Nephron (organoid): ENCODE results near the gene ASB14.
"Not testable (repeated sequence)": the region's sequence is repeated elsewhere in the genome, so short reads cannot be mapped to it uniquely, and the experiment has no call there.

Experiments
- H3K27ac Mint-ChIP-seq, 3 experiments: 2 replicates each; pipeline ENCODE4 v1.8.0; 2020; ENCODE audit warnings: mixed read lengths in 3 of 3, mild to moderate bottlenecking in 2 of 3, moderate library complexity in 1 of 3
- H3K27me3 Mint-ChIP-seq: 2 replicates; pipeline ENCODE4 v1.8.0; 2021; ENCODE audit warnings: low read depth, mild to moderate bottlenecking, moderate library complexity, mixed read lengths
- H3K36me3 Mint-ChIP-seq: 2 replicates; pipeline ENCODE4 v1.8.0; 2020; ENCODE audit warnings: low read depth, mixed read lengths
- H3K4me1 Mint-ChIP-seq: 2 replicates; pipeline ENCODE4 v1.8.0; 2020; ENCODE audit warnings: mixed read lengths
- H3K4me3 Mint-ChIP-seq, 3 experiments: 2 replicates each; pipeline ENCODE4 v1.8.0; 2020; ENCODE audit warnings: mild to moderate bottlenecking in 3 of 3, mixed read lengths in 3 of 3, moderate library complexity in 2 of 3
- H3K9me3 Mint-ChIP-seq: 2 replicates; pipeline ENCODE4 v1.8.0; 2020; ENCODE audit warnings: mixed read lengths
- TF ChIP-seq, protein P1 (sequence below), 3 experiments: fragments of 200-600 bp; sonication (generic); IDR thresholded peaks; one replicate each; pipeline ENCODE4 v1.5.0; 2021; ENCODE audit warnings: antibody characterized with exemption in 3 of 3; ENCODE audit not compliant: unreplicated experiment in 3 of 3

ASB14 gene

DNA sequence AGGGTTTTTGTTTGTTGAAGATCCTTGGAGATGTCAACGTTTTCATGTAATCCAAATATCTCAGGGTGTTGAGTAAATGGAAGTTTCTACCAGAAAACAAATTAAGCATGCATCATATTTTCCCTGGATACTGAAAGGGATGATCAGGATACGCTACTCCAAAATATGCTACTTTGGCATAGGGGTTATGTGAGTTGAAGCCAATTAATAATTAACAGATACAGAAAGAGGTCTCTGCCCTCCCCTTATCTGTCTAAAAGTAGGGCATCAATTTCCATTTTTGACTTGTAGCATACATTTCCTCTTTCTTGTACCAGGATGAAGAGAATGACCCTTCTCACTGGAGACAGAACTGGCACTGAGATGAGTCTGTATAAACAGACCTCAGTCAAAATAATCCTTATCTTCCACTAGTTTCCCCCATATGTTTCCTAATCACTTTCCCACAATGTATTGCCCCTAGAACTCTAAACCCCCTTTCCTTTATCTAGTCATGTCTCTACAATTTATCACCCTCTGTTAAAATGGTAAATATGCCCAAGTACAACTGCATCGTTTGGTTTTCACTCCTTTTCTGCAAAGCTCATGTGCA, 17.4 kb upstream of the ASB14 start:
- Mint-ChIP-seq H3K27ac (no peak overlapping the region), H3K27me3 (no peaks in the 10 kb centered on the region), H3K4me3 (no peak overlapping the region), H3K4me1 (no peaks in the 10 kb centered on the region), H3K9me3 (no peaks in the 10 kb centered on the region), H3K36me3 (no peaks in the 10 kb centered on the region)
- TF ChIP-seq, protein P1, sequence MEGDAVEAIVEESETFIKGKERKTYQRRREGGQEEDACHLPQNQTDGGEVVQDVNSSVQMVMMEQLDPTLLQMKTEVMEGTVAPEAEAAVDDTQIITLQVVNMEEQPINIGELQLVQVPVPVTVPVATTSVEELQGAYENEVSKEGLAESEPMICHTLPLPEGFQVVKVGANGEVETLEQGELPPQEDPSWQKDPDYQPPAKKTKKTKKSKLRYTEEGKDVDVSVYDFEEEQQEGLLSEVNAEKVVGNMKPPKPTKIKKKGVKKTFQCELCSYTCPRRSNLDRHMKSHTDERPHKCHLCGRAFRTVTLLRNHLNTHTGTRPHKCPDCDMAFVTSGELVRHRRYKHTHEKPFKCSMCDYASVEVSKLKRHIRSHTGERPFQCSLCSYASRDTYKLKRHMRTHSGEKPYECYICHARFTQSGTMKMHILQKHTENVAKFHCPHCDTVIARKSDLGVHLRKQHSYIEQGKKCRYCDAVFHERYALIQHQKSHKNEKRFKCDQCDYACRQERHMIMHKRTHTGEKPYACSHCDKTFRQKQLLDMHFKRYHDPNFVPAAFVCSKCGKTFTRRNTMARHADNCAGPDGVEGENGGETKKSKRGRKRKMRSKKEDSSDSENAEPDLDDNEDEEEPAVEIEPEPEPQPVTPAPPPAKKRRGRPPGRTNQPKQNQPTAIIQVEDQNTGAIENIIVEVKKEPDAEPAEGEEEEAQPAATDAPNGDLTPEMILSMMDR (IDR thresholded peaks at IDR 0.05; ENCODE audit: unreplicated experiment in 3 of 3): no peak

DNA sequence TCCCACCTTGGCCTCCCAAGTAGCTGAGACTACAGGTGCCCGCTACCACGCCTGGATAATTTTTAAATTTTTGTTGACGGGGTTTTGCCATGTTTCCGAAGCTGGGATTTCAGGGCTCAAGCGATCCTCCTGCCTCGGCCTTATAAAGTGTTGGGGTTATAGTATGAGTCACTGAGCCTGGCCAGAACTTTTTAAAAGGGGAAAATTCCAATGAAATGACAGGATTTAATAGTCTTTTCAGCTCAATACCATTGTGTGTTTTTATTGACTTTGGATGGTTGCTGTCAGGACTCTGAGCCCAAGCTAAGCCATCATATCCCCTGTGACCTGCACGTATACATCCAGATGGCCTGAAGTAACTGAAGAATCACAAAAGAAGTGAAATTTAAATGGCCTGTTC, 11.0 kb upstream of the ASB14 start:
- not testable (repeated sequence) for H3K4me1 Mint-ChIP-seq, H3K27me3 Mint-ChIP-seq, H3K27ac Mint-ChIP-seq, H3K4me3 Mint-ChIP-seq, H3K9me3 Mint-ChIP-seq, H3K36me3 Mint-ChIP-seq

DNA sequence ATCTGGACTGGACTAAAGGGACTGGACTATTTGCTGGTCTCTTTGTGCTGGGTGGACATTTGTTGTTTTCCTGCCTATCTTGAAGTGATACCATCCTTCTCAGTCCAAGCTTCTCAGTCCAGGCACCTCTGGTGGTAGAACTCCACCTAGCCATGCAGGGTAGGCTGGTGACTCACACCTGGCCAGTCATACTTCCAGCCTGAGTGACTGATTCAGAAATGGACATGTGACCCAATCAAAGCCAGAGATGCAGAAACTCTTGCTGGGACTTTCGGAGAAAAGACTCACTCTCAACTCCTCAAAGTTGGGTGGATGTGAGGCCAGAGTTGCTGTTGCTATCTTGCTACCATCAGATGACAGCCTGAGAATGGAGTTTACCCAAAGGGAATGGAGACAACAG, 5.6 kb upstream of the ASB14 start:
- H3K36me3 Mint-ChIP-seq: no peaks in the 10 kb centered on the region
- H3K27me3 Mint-ChIP-seq: peaks cover 3% of the 10 kb centered on the region
- no peaks in the 10 kb centered on the region for H3K9me3 Mint-ChIP-seq
- no peaks in the 10 kb centered on the region for H3K4me1 Mint-ChIP-seq
- TF ChIP-seq, protein P1 (IDR thresholded peaks at IDR 0.05; ENCODE audit: unreplicated experiment in 3 of 3): no peak
- H3K27ac Mint-ChIP-seq: no peak overlapping the region
- no peak overlapping the region for H3K4me3 Mint-ChIP-seq

DNA sequence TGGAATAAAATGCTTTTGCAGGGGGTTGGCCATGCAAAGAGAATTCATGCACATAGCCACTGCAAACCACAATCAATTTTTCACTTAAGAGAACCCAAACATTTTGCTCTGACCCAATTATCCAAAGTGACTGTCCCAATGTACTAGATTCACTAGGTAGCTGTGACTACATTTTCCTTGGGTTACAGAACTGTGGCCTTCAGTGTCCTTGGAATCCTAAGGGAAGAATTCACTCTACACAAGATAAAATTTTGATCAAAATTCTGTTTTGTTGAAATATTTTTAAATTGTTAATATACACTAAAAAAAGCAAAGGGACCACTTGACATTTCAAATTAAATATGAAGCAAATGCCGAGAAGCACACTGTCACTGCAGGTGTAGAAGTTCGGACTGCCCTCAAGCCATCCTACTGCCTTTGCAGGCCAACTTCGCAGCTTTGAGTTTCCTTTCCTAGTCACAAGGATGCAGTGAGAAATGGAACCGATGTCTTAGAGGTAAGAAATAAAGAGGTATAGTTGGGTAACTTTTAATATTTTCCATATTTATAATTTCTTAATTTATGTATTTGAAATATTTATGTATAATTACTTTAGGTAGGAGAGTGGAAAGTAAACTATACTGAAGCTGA, 527 bp upstream of the ASB14 start:
- Mint-ChIP-seq H3K27ac (no peak overlapping the region), H3K36me3 (no peaks in the 10 kb centered on the region), H3K9me3 (no peaks in the 10 kb centered on the region), H3K4me3 (no peak overlapping the region), H3K4me1 (peaks cover 10% of the 10 kb centered on the region), H3K27me3 (peaks cover 3% of the 10 kb centered on the region)
- TF ChIP-seq, protein P1 (IDR thresholded peaks at IDR 0.05; ENCODE audit: unreplicated experiment in 3 of 3): no peak

DNA sequence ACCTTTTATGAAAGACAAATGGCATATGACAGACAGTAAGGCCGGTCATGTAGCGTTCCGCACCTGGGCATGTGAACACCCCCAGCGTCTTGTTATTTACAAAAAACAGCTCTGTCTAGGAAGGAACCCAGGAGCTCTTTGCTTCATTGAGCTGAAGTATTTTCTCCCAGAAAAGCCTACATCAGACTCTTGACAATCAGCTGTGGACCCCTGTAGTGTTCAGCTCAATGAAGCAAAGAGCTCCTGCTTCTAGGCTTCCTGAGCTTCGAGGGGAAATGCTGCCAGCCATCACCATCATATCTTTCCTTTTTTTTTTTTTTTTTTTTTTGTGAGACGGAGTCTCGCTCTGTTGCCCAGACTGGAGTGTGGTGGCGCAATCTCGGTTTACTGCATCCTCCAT, 4.1 kb downstream of the ASB14 start:
- Mint-ChIP-seq H3K27me3 (peaks cover 3% of the 10 kb centered on the region), H3K27ac (no peak overlapping the region), H3K4me3 (no peak overlapping the region), H3K4me1 (peaks cover 10% of the 10 kb centered on the region), H3K36me3 (no peaks in the 10 kb centered on the region), H3K9me3 (peaks cover 5% of the 10 kb centered on the region)
- TF ChIP-seq, protein P1 (IDR thresholded peaks at IDR 0.05; ENCODE audit: unreplicated experiment in 3 of 3): no peak

DNA sequence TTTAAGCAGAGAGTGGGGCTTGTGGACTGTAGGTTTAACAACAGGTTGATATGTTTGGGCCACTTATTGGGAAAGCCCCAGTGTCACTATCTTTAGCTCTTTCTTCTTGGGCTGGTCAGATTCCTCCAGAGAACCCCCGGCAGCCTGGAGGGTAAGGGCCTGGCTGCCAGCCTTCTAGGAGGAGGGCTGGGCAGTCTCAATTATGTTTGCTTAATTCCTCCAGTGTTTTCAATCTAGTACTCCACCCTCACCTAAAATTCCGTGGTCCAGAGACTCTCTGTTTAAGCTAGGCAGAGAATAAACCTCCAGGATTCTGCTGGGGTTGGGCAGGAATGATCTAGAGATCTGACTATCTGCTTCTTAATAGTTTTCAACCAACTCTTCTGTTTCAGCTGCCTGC, 5.3 kb downstream of the ASB14 start:
- Mint-ChIP-seq H3K27ac (no peak overlapping the region), H3K4me1 (peaks cover 6% of the 10 kb centered on the region), H3K27me3 (peaks cover 3% of the 10 kb centered on the region), H3K4me3 (no peak overlapping the region), H3K9me3 (peaks cover 5% of the 10 kb centered on the region), H3K36me3 (no peaks in the 10 kb centered on the region)
- TF ChIP-seq, protein P1 (IDR thresholded peaks at IDR 0.05; ENCODE audit: unreplicated experiment in 3 of 3): no peak
